Naive thymus-derived CD4-positive, alpha-beta T cell (primary cell): ENCODE measurements around the gene RBP3. TPM values are rescaled to one million over a fixed set of nuclear protein-coding genes. Genes with fewer than 3 reads are reported as not detected.
A peak's percentile ranks its signal among the peaks of the same experiment; 100 is the strongest.

ENCODE experiments used
- ATAC-seq: fragments of 150-1000 bp; cut with Tn5 transposase; 2 replicates; pipeline ENCODE4 v1.10.0; 2021; ENCODE audit warnings: mild to moderate bottlenecking, moderate library complexity
- CTCF ChIA-PET: fragments of 350-600 bp; sonication (Branson Sonifier 250); formaldehyde crosslinking; loops from one replicate; lab custom pipeline; 2021; ENCODE audit warnings: antibody characterized with exemption; lab: Charles Lee
- POLR2A ChIA-PET: fragments of 350-600 bp; sonication (Branson Sonifier 250); formaldehyde crosslinking; loops from one replicate; lab custom pipeline; 2021; ENCODE audit warnings: antibody characterized with exemption, inconsistent platforms; lab: Charles Lee
- DNase-seq, 9 donors: peaks; one replicate each; pipeline versions ENCODE4 v3.0.0 to v3.0.0-alpha.2; 2020 to 2022; ENCODE audit warnings: mixed read lengths in 1 of 9
- H3K27ac ChIP-seq: one replicate; pipeline ENCODE4 v1.7.0; 2013; ENCODE audit warnings: mild to moderate bottlenecking, low read depth, low read length, moderate library complexity
- H3K27me3 ChIP-seq, 2 donors: one replicate each; pipeline ENCODE4 v1.7.0; 2013; ENCODE audit warnings: low read length in 2 of 2, mild to moderate bottlenecking in 2 of 2, moderate library complexity in 2 of 2; ENCODE audit not compliant: control insufficient read depth in 2 of 2, insufficient read depth in 2 of 2
- H3K36me3 ChIP-seq, 3 experiments: 1 replicate in 2 of 3; 2 replicates in 1 of 3; pipeline ENCODE4 v1.7.0; 2013; ENCODE audit warnings: low read length in 3 of 3, mild to moderate bottlenecking in 3 of 3, moderate library complexity in 1 of 3; ENCODE audit not compliant: insufficient read depth in 3 of 3, control insufficient read depth in 2 of 3
- H3K4me1 ChIP-seq, 2 donors: one replicate each; pipeline ENCODE4 v1.7.0; 2013; ENCODE audit warnings: low read length in 2 of 2, mild to moderate bottlenecking in 2 of 2, moderate library complexity in 1 of 2; ENCODE audit not compliant: control insufficient read depth in 2 of 2, insufficient read depth in 2 of 2
- H3K4me3 ChIP-seq: 2 replicates; pipeline ENCODE4 v1.7.0; 2013; ENCODE audit warnings: mild to moderate bottlenecking, low read length
- H3K9me3 ChIP-seq, 3 experiments: 1 replicate in 2 of 3; 2 replicates in 1 of 3; pipeline ENCODE4 v1.7.0; 2013; ENCODE audit warnings: low read length in 3 of 3; ENCODE audit not compliant: control insufficient read depth in 2 of 3
- H3K27ac Mint-ChIP-seq, 9 donors: one replicate each; pipeline ENCODE4 v1.8.0; 2020 to 2022; ENCODE audit warnings: mixed read lengths in 9 of 9, mild to moderate bottlenecking in 8 of 9, moderate library complexity in 5 of 9, inconsistent platforms in 2 of 9
- H3K27me3 Mint-ChIP-seq, 5 donors: one replicate each; pipeline ENCODE4 v1.8.0; 2021 to 2022; ENCODE audit warnings: mixed read lengths in 5 of 5, mild to moderate bottlenecking in 1 of 5
- H3K36me3 Mint-ChIP-seq, 5 donors: one replicate each; pipeline ENCODE4 v1.8.0; 2020 to 2022; ENCODE audit warnings: mixed read lengths in 5 of 5, mild to moderate bottlenecking in 3 of 5, inconsistent platforms in 1 of 5
- H3K4me1 Mint-ChIP-seq, 7 donors: one replicate each; pipeline ENCODE4 v1.8.0; 2020 to 2022; ENCODE audit warnings: mixed read lengths in 7 of 7, mild to moderate bottlenecking in 3 of 7, inconsistent platforms in 1 of 7
- H3K4me3 Mint-ChIP-seq, 10 donors: one replicate each; pipeline ENCODE4 v1.8.0; 2020 to 2022; ENCODE audit warnings: mild to moderate bottlenecking in 10 of 10, mixed read lengths in 10 of 10, moderate library complexity in 6 of 10, inconsistent platforms in 2 of 10
- H3K9me3 Mint-ChIP-seq, 11 donors: one replicate each; pipeline ENCODE4 v1.8.0; 2020 to 2022; ENCODE audit warnings: mixed read lengths in 11 of 11, mild to moderate bottlenecking in 4 of 11, inconsistent platforms in 1 of 11, moderate library complexity in 1 of 11
- intact Hi-C, 2 donors: fragments of 100-400 bp; cut with micrococcal nuclease; formaldehyde crosslinking; loops; one replicate each; pipeline ENCODE4 v1.15.1; 2023
- polyA plus RNA-seq, 2 donors: library from polyadenylated mRNA; unstranded; fragments of 300-500 nt; fragmentation: Illumina TruSeq; gene quantifications; one replicate each; pipeline ENCODE4 v1.2.3, GENCODE V29; 2021
- total RNA-seq, 6 experiments: library from RNA in 5 of 6; stranded (reverse) in 5 of 6; gene quantifications; 1 replicate in 5 of 6; 2 replicates in 1 of 6; pipeline ENCODE4 v1.2.3 and lab custom pipeline; 2021 to 2026

RBP3 gene
- total and polyA plus RNA-seq, 7 experiments from 2014 or later: not detected

DNA sequence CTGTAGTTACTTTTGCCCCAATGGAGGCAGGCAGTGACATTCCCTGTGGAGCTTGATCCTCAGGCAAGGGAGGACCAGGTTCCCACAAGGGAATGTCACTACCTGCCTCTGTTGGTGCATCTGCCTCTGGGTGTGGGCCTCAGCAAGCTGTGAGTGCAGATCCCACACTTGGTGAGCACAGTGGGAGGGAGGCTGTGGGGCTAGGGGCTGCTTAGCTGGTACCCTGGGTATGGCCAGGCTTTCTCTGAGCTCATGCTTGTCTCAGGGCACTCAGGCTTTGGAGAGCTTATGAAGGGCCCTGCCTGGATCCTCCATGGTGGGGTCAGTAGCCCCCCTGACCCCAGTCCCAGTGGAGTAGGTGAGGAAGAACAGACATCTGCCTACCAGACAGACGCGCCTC, 52.1 kb downstream of the RBP3 start:
- no peaks in the 10 kb centered on the region for H3K27me3 ChIP-seq
- no peaks in the 10 kb centered on the region for H3K36me3 Mint-ChIP-seq
- H3K4me3 Mint-ChIP-seq: no peak overlapping the region
- H3K4me1 Mint-ChIP-seq: peaks cover 0 to 1% (median 0%) of the 10 kb centered on the region in 7 donors
- peaks cover 22 to 36% (median 30%) of the 10 kb centered on the region in 5 donors for H3K27me3 Mint-ChIP-seq
- H3K9me3 Mint-ChIP-seq: peaks cover 0 to 3% (median 0%) of the 10 kb centered on the region in 11 donors
- no peak overlapping the region for H3K27ac ChIP-seq
- H3K27ac Mint-ChIP-seq: no peak overlapping the region
- no peak overlapping the region for H3K4me3 ChIP-seq
- H3K9me3 ChIP-seq: no peaks in the 10 kb centered on the region
- H3K4me1 ChIP-seq: no peaks in the 10 kb centered on the region
- ChIA-PET CTCF (no interaction called here), POLR2A (no interaction called here)
- DNase-seq (no peak), ATAC-seq (no peak)
- no peaks in the 10 kb centered on the region for H3K36me3 ChIP-seq
- intact Hi-C loops: no loop called here

DNA sequence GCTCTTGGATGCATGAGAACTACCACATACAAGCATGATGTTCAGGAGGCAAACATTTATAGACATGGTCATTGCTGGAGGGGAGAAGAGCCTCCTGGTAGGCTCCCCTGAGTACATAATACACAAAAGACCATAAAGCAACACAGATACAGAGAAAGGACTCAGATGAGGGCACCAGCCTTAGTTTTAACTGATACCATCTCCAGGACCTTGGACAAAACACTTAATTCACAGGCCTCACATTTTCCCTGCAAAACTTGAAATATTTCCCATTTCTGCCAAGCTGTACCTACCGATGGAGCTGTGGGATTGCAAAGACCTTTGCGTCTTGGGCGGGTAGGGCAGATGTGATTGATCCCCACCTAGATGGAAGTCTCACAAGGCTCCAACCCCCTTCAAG, 52.6 kb downstream of the RBP3 start:
- ATAC-seq: no peak
- H3K9me3 Mint-ChIP-seq: peaks cover 0 to 3% (median 0%) of the 10 kb centered on the region in 11 donors
- intact Hi-C loops: no loop called here
- no peak overlapping the region for H3K27ac Mint-ChIP-seq
- Histone ChIP-seq H3K27me3 (no peaks in the 10 kb centered on the region), H3K27ac (no peak overlapping the region), H3K9me3 (no peaks in the 10 kb centered on the region), H3K4me1 (no peaks in the 10 kb centered on the region), H3K36me3 (no peaks in the 10 kb centered on the region), H3K4me3 (no peak overlapping the region)
- peaks cover 17 to 30% (median 25%) of the 10 kb centered on the region in 5 donors for H3K27me3 Mint-ChIP-seq
- CTCF ChIA-PET: no interaction called here
- POLR2A ChIA-PET: no interaction called here
- no peaks in the 10 kb centered on the region for H3K36me3 Mint-ChIP-seq
- no peak for DNase-seq
- H3K4me3 Mint-ChIP-seq: no peak overlapping the region
- peaks cover 0 to 1% (median 0%) of the 10 kb centered on the region in 7 donors for H3K4me1 Mint-ChIP-seq

DNA sequence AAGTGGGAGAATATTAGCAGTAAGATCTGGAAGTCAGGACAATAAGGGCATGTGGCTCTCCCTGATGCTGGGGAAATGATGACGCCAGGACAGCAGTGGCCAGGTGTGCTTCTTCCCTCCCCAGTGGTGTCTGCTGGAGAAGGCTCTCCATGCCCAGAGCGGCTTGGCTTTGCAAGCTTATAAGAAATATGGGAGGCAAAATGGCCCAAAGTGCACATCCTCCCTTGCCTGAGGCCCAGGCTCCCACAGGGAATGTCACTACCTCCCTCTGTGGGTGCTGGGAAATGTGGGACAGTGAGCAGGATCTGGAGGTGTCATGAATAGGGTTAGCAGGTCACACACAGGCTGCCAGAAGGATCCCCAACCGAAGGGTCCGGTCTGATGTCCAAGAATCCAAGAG, 53.0 kb downstream of the RBP3 start:
- Mint-ChIP-seq H3K4me3 (no peak overlapping the region), H3K27me3 (peaks cover 14 to 28% (median 20%) of the 10 kb centered on the region in 5 donors), H3K36me3 (no peaks in the 10 kb centered on the region), H3K9me3 (peaks cover 0 to 3% (median 0%) of the 10 kb centered on the region in 11 donors), H3K27ac (no peak overlapping the region), H3K4me1 (peaks cover 0 to 1% (median 0%) of the 10 kb centered on the region in 7 donors)
- H3K4me1 ChIP-seq: no peaks in the 10 kb centered on the region
- ATAC-seq (no peak), DNase-seq (peak in 1 of 9 donors; percentile 13)
- H3K27me3 ChIP-seq: no peaks in the 10 kb centered on the region
- POLR2A ChIA-PET: no interaction called here
- intact Hi-C loops: no loop called here
- no peaks in the 10 kb centered on the region for H3K9me3 ChIP-seq
- H3K27ac ChIP-seq: no peak overlapping the region
- CTCF ChIA-PET: no interaction called here
- H3K36me3 ChIP-seq: no peaks in the 10 kb centered on the region
- no peak overlapping the region for H3K4me3 ChIP-seq

DNA sequence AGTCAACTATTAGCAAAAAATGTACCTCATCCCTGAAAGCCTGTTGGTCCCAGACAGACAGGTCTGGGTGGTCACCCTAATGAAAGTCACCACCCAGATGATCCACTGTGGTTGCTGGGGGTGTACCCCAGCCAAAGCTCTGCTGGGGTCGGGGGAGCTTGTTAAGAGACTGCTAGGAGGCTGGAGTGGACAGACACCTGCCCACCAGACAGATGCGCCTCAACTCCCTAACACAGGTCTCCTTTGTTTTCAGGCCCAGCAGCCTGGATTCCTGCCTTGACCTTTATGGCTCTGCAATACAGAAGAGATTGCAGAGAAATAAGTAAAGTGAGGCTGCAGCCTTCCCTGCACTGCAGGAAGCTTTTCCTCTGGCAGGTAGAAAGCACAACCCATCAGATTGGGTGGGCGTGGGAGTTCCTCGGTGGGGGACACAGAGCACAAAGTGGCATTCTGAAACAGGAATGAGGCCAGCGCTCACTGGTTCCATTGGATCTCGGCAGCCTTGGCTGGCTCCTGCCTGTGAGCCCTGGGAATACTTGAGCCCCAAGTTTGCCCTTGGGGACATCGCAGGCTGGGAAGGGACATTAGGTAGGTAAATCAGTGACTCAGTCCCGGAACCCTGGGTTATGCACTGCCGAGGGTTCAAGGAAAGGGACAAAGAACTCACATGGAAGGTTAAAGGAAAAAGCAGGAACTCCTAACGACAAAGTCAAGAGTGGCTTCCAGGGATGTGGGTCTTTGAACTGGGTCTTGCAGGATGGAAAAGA, 53.9 kb downstream of the RBP3 start:
- peaks cover 0 to 3% (median 0%) of the 10 kb centered on the region in 11 donors for H3K9me3 Mint-ChIP-seq
- ChIA-PET CTCF (no interaction called here), POLR2A (no interaction called here)

DNA sequence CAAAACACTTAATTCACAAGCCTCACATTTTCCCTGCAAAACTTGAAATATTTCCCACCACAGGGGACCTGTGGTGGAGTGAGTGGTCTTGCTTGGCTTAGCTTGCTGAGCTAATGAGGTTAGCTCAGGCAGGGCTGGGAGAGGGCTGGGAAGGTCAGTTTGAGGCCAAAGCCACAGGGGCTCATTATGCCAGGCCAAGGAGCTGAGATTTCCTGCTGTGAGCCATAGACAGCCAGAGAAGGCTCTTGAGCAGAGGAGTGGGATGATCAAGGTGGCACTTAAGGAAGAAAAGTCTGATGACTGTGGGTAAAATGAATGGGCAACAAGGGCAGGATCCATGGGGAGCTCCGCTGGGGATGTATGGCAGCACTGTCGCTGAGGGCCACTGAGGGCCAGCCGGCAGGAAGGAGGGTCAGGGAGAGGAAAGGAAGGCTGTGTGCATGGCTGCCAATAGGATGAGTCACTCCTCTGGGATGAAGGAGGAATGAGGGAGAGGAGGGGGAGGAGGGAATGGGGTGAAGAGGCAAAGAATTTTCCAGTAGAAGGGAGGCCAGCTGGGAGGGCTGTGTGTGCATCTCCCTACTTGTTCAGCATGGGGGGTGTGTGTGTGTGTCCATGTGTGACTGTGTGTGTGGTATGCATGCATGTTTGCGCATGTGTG, 54.6 kb downstream of the RBP3 start:
- Histone ChIP-seq H3K27ac (no peak overlapping the region), H3K36me3 (no peaks in the 10 kb centered on the region), H3K9me3 (no peaks in the 10 kb centered on the region), H3K27me3 (no peaks in the 10 kb centered on the region), H3K4me3 (no peak overlapping the region), H3K4me1 (no peaks in the 10 kb centered on the region)
- DNase-seq (no peak), ATAC-seq (no peak)
- Mint-ChIP-seq H3K9me3 (peaks cover 0 to 3% (median 0%) of the 10 kb centered on the region in 11 donors), H3K36me3 (no peaks in the 10 kb centered on the region), H3K27me3 (peaks cover 6 to 21% (median 13%) of the 10 kb centered on the region in 5 donors), H3K27ac (peak overlapping the region in 1 of 9 donors; percentile 72), H3K4me1 (peaks cover 0 to 1% (median 0%) of the 10 kb centered on the region in 7 donors), H3K4me3 (no peak overlapping the region)
- intact Hi-C loops: no loop called here
- POLR2A ChIA-PET: no interaction called here
- CTCF ChIA-PET: no interaction called here

More for the DNA sequence above, 53.9 kb downstream of the RBP3 start:
- H3K4me1 ChIP-seq: no peaks in the 10 kb centered on the region
- no peak overlapping the region for H3K4me3 Mint-ChIP-seq
- H3K27me3 ChIP-seq: no peaks in the 10 kb centered on the region
- H3K4me3 ChIP-seq: no peak overlapping the region
- no peaks in the 10 kb centered on the region for H3K36me3 ChIP-seq
- H3K9me3 ChIP-seq: no peaks in the 10 kb centered on the region
- H3K36me3 Mint-ChIP-seq: no peaks in the 10 kb centered on the region
- peaks cover 0 to 1% (median 0%) of the 10 kb centered on the region in 7 donors for H3K4me1 Mint-ChIP-seq
- no peak overlapping the region for H3K27ac ChIP-seq
- peaks cover 7 to 21% (median 13%) of the 10 kb centered on the region in 5 donors for H3K27me3 Mint-ChIP-seq
- ATAC-seq (no peak), DNase-seq (no peak)
- H3K27ac Mint-ChIP-seq: no peak overlapping the region
- intact Hi-C loops: no loop called here

DNA sequence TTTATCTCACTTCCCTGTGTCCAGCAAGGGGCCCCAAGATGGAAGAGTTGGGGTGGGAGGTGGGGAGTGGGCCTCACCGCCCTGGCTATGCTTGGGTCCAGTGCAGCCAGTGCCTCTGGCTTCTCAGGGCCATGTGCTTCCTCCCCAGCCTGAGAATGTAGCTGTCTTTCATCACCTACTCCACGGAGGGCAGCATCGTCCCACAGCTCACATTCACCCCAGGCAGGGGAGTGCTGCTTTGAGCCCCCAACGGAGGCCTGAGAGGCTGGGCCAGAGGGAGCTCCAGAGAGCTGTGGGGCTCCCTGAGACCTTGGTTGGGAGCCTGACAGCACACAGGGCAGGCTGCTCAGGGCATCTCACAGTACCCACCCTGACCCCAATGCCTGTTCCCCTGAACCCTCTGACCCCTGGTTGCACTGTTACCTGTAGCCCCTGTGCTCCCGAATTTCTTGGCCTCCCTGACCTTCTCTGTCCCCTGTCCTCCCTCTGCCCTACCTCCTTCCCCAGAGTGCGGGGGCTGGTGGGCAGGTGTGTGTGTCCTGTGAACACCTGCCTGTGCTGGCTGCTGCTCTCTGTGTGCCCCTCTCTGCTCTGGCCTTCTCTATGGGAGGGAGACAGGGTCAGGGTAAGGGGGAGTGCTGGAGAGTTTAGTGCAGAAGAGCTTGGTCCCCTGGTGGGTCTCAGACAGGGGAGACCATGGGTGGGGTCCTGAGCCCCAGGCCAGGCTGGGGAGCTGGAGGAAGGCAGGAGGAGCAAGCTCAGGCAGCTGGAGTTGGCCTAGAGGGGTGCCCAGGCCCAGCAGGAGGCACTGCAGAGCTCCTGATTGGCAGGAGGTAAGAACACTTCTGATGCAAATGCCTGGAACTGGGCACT, 55.5 kb downstream of the RBP3 start:
- Mint-ChIP-seq H3K4me3 (no peak overlapping the region), H3K9me3 (peaks cover 0 to under 1% (median 0%) of the 10 kb centered on the region in 11 donors), H3K36me3 (no peaks in the 10 kb centered on the region), H3K4me1 (peaks cover 0 to 1% (median 0%) of the 10 kb centered on the region in 7 donors), H3K27me3 (peaks cover 0 to 14% (median 9%) of the 10 kb centered on the region in 5 donors), H3K27ac (no peak overlapping the region)
- CTCF ChIA-PET: no interaction called here
- no peak for ATAC-seq
- POLR2A ChIA-PET: no interaction called here
- Histone ChIP-seq H3K4me1 (no peaks in the 10 kb centered on the region), H3K36me3 (no peaks in the 10 kb centered on the region), H3K27me3 (no peaks in the 10 kb centered on the region), H3K4me3 (no peak overlapping the region), H3K9me3 (no peaks in the 10 kb centered on the region), H3K27ac (no peak overlapping the region)
- intact Hi-C loops: no loop called here
- no peak for DNase-seq
